Smooth muscle cell of the brain vasculature (primary cell): ENCODE results near the gene GLCE.
A peak's percentile ranks its signal among the peaks of the same experiment; 100 is the strongest.

ENCODE experiments used
- DNase-seq: peaks from one replicate; pipeline ENCODE4 v3.0.0-alpha.2; 2012; ENCODE audit warnings: low read depth, low spot score

GLCE gene

DNA sequence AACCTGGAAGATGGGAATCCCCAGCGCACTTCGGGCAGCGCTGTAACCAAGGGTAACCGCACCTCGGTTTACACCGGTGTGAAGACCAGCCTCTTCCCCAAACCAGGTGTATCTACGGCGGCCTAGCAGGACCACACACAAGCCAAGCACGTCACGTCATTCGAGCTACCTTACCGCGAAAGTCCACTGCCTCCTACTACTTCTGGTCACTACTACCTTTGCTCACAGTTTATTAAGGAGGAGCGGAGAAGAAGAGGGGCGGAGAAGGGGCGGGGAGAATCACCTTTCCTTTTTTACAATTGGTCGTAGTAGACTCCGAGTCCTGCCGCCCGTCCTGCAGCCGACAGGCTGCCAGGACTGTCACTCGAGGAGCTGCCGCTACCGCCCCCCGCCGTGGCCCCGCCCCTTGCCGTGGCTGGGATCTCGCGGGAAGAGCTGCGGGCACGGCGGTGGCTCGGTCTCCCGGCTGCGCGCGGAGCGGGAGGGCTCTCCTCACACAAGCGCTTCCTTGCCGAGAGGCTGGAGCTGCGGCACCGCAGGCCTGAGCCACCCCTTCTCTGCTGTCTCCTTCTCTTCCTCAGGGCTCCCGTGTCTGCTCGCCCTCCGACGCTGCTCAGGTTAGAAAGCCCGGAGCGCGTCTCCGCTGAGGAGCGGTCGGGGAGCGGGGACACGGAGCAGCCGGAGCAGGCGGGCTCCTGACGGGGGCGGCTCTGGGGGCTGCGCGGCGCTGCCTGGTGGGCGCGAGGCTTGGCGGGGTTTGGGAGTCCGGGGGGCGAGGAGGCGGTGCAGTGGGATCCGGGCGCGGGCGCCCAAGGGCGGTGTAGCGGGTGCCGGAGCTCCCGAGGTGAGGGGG is at the start of gene GLCE:
Gene GLCE, plus strand, starts transcription at position 495 of the 853 bp plus-strand sequence. CDS start 95,172 bp downstream, outside the sequence.
- DNase-seq, result peak; percentile 89

GRCh38 chr15:69114331-69114928 is 46.0 kb upstream of the GLCE start:
- DNase-seq, result no peak

DNA sequence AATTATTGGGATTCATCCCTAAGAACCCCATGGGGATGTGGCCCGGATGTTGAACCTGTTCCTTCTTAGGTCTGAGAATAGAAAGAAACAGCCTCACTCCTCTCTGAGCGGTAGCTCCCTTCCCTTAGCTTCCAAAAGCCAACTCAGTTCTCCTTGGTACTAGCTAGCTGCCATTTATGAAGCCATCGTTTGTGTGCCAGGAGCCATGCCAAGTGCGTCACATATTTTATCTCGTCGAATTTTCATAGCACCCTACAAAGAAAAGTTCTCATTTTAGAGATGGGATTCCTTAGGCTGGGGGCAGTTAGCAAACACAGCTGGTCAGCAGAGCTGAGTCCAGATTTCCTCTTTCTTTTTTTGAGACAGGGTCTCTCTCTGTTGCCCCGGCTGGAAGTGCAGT is 45.4 kb upstream of the GLCE start:
- no peak for DNase-seq

DNA sequence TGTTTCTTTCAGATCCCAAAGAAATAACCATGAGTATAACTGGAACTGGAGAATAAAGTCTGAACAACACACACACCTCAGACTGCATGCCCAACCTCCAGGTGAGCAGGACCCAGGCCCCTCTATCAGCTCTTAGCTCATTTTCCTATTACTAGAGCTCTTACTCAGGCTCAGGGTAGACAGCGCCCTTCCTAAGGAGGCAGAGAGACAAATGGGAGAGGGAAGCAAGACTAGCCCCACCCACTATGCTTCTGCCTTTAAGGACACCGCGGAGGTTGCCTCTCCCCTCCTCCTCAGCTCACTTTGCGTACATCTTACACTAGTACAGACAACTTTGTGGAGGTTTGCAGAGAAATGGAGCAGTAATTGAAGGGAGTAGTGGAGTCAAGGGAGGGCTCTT is 44.0 kb upstream of the GLCE start:
- DNase-seq, result no peak

GRCh38 chr15:69117431-69117871 is 43.0 kb upstream of the GLCE start:
- no peak for DNase-seq

GRCh38 chr15:69118089-69118488 is 42.3 kb upstream of the GLCE start:
- DNase-seq, result no peak

DNA sequence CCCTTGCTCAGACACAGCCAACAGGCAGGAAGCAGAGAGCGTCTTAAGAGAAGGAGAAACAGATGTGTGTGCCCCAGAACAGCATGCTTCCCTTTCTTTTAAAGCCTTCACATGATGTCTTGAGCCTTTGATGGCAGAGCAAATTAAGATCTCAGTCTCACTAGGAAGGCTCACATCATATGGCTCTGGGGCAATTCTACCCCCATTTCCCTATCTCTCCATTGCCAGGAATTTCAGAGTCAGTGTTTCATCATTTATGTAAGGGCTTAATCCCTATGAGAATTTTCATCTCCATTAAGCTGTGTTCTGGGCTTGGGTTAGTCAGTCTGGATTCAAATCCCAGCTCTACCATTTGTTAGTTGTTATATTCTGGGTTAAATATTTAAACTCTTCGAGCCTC is 41.4 kb upstream of the GLCE start:
- no peak for DNase-seq

DNA sequence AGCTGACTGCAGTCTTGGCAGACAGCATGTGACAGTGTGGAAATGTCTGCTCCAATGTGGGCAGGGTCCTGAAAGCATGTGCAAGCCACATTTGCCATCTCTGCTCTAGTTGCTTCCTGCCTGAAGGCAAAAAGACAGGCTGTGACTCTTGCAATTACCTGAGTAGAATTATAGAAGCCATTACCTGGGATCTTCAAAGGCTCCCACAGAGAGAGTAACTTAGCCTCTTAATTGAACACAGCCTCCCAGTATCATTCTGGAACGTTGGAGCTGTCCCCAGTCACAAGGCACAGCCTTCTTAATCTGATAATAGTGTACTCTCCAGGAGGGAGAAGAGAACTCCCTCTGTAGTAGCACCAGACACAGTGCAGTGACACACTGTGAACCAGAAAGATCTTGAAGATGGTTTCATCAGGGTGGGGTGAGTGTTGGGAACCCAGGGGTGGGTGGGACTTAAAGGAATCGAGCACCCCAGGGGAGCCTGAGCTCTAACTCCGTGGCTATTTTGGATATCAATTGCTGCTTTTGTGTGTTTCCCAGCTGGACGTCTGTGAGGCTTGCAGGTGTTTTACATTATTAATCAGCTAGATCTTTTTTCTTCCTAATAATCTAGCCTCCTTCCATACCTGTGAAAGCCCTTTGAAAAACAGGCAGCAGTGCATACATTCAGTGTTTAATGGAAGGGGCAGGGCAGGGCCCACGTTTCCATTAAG is 40.6 kb upstream of the GLCE start:
- DNase-seq, result no peak

DNA sequence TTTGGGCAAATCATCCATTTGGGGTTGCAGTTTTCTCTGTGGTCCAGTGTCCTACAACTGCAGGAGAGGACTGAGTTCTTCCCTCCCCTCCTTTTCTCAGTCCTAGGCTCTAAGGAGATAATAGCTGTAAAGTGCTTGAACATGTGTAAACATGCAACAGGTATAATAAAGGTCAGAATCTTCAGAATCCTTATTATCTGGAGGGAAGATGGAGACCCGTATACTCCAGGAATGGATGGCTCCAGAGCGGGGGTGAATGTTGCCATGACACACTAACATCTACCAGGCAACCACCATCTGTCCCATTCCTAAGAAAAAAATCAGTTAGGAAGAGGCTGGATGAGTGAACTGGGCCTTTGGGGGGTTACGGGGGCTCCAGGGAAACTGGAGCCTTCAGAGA is 39.7 kb upstream of the GLCE start:
- DNase-seq, result no peak

- DNase-seq, result no peak
These were observed 39.1 kb upstream of the GLCE start for GRCh38 chr15:69121198-69121828.

DNA sequence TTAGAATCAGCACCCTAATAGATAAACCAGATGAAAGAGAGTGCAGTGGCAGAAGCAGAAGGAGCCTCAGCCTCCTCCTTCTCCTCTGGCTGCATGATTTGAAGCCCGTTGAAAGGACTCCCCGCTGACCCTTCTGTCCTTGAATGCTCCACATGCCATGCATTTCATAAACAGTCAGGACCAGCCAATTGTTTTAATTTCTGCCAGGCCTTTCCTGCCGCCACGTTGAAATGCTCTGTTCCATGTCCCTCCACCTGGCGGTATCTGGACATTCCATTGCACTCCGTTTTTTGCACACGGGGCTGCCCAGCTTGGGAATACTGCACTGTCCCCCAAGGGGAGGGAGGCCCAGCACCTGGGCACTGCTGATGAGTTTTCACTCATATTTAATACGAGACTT is 35.2 kb upstream of the GLCE start:
- DNase-seq, result no peak

DNA sequence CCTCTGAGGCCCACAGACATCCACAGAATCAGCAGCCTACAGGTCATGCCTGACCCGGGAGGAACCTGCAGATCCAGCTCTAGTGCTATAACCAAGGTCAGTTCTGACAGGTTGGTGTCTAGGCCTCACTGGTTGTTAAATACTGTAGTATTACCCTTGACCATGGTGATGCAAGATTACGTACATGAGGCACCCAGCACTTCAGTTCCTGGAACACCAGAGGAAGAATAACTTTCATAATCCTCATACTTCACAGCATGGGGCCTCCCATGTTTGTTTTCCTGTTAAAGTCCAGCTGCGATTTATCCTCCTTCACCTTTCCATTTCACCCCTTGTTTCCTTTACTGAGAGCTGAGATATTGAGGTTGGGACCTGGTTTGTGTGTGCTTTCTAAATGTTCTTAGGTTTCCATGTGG is 34.4 kb upstream of the GLCE start:
- DNase-seq, result peak; percentile 90

DNA sequence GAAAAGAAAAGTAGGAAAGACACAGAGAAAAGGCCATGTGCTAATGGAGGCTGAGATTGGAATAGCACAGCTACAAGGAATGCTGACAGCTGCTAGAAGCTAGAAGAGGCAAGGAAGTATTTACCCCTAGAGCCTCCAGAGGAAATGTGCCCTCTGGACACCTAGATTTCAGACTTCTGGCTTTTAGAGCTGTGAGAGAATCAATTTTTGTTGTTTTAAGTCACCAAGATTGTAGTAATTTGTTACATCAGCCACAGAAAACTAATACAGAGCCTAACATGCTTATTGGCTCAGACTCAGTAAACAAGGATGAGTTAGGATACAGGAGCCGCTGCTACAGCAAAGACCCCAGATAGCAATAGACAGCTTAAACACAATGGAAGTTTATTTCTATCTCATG is 33.1 kb upstream of the GLCE start:
- no peak for DNase-seq

- DNase-seq, result no peak
These were observed 31.6 kb upstream of the GLCE start for GRCh38 chr15:69128667-69129311.

DNA sequence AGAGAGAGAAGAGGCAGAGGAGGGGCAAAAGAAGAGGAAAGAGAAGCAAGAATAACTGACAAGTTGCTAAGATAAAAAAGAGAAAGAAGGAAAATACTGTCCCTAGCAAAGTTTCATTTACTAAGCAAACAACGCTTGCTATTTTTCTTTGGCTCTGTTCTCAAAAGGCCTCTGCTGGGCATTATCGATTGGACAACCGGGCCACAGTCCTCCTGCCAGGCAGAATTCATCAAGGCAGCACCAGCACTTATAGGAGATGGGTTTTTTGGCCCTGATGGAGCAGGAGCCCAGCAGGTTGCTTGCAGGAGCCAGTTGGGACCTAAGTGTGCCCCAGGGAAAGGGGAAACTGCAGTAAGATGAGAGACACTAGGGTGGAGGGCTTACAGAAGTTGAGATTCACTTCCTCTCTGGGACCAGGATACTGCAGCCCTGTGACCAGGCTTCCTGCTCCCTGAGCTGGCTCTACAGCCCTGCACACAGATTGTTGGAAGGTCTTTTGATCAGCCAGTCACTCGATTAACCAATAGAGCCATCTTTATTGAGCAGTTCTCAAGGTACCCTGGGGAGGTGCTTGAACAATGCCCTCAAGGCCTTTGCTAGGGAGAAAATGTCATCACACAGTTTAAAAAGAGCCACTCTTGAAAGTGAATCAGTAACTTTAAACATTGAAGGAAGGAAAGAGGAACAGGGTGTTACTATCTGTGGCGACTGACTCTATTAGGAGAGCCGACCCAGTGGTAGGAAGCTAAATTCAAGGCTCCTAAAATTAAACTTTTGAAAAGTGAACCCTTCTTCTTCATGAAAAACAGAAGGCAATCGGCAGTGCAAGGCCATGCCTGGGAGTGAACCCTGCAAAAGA is 28.8 kb upstream of the GLCE start:
- DNase-seq, result no peak

DNA sequence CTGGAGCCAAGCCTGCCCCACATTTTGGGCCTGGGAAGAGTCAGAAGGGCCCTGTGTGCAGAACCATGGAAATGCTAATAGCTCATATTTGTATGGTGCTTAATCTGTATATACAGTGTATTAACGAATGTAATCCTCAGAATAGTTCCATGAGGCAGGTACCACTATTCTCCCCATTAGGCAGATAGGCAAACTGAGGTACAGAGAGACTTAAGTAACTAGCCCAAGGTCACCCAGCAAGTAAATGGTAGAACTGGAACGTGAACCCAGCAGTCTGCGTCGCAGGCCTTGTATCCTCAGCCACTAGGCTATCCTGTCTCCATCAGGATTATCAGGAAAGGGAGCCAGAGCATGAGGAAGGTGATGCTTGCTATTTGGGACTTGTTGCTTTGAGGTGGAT is 28.0 kb upstream of the GLCE start:
- no peak for DNase-seq

DNA sequence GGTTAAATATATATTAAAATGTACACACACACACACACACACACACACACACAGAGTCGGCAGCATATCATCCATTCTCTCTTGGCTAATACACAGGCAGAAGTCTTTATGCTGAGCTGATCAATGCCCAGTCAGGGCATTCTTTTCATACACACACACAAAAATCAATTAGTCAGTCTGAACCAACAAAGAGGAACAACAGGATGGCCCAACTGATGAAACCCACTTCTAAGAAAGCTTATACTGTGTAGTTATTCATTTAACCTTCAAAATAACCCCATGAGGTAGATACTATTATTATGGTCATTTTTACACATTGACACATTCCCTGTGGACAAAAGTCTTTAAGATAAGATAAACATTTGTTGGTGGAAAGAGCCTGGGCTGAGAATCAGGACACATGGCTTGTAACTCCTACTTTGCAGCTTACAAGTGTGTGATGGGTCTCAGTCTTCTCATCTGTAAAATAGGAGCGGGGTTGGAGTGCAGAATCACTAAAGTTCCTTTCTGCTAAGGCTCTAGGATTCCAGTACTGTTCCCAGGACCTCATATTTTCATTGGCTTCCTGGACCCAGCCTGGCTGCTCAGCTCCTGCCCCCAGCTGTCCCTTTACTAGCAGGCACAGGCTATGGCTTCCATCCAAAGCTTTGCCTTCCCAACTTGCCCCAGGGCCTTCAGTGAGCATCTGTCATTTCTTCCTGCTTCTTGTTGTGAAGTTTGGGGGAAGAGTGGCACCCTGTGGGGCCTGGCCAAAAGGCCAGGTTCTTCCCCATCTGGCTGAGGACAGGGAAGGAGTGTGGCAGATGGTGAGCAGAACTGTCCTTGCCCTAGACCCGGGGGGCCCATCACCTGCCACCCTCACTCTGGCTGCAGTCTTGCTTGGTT is 27.2 kb upstream of the GLCE start:
- no peak for DNase-seq

GRCh38 chr15:69133862-69134519 is 26.4 kb upstream of the GLCE start:
- no peak for DNase-seq

- DNase-seq, result no peak
These were observed 25.6 kb upstream of the GLCE start for GRCh38 chr15:69134791-69135190.
